ENCODE measurements around the gene ENHO.

- TF ChIP-seq CTCF (IDR thresholded peaks at IDR 0.05), result no peak
- TF ChIP-seq POLR2A (IDR thresholded peaks at IDR 0.05), result no peak
These were observed 23.5 kb upstream of the ENHO start for GRCh38 chr9:34546102-34546833.

Data from adrenal gland (tissue), 5 donors.